ENCODE data around the gene IL6ST.
A peak's percentile ranks its signal among the peaks of the same experiment; 100 is the strongest.
"Not testable (repeated sequence)": the region's sequence is repeated elsewhere in the genome, so short reads cannot be mapped to it uniquely, and the experiment has no call there.

Gene IL6ST

GRCh38 chr5:55959208-55959607, 35.6 kb downstream of the IL6ST start:
- no peak for DNase-seq

DNA sequence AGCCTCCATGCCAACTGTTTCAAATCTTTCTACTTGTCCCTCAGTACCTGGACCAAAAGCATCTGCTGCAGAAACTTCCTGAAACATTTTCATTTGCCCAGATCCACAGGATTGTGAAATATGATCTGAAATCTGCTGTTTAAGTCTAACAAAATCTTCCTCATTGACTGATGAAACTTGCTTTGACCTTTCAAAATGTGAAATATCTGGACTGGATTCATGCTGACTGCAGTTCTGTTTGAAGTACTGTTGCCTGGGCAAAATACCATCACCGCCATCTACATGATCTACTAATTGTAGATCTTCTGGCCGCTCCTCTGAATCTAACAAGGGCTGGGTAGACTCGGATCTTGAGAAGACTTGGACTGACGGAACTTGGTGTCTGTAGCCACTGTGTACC, 53.6 kb downstream of the IL6ST start:
- not testable (repeated sequence) for DNase-seq

DNA sequence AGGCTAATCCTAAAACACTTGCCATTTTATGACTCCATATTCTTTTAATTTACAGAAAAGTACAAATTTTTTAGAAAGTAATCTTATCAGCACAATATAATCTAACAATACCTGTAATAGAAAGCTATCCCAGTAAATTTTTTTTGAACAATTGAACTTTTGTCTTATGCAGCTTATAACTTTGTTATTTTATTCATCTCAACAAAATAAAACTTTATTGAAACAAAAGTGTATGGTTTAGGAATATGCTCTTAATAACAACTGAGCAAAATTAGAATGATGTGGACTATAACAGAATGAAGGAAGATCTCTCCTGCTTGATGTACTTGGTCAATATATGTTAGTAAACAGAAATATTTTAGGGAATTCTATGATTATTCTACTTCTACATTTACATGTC, 57.2 kb downstream of the IL6ST start:
- DNase-seq = not testable (repeated sequence)

GRCh38 chr5:55936100-55936693, 58.6 kb downstream of the IL6ST start:
- peak; percentile 83 for DNase-seq

DNA sequence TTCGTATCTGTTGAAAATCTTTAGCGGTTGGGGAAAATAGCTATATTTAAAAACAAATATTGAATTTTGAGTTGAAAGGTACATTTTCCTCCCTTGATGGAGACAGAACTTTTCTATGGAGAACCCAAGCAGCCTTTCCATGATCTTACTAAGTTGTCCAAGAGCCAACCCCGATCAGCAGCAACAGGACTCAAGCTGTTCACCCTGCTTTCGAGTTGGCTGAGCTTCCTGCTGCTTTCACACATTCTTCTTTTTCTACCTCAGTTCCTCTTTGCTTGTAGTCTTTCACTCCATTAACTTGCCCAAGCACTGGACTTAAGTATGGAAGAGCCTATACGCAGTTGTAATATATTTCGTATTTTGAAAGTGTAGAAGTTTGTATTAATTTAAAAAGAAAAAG, 59.4 kb downstream of the IL6ST start:
- DNase-seq = no peak

DNA sequence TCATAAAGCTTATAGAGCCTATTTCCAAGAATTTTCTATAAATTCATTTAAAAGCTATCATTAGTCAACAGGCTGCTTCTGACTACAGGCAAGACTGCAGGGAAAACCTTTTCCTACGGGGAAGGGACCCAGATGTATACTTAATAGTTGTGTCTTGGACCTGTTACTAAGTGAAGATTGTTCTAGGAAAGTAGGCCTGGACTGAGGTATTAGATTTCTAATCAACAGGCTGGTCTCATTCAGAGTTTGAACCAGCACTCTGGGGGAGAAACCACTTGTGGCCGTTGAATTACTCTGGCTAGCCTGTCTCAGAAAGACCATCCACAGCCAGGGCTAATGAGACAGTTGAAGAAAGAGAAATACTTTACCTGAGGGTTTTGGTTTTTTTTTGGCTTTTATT, 60.0 kb downstream of the IL6ST start:
- no peak for DNase-seq

GRCh38 chr5:55934115-55934613, 60.6 kb downstream of the IL6ST start:
- no peak for DNase-seq

DNA sequence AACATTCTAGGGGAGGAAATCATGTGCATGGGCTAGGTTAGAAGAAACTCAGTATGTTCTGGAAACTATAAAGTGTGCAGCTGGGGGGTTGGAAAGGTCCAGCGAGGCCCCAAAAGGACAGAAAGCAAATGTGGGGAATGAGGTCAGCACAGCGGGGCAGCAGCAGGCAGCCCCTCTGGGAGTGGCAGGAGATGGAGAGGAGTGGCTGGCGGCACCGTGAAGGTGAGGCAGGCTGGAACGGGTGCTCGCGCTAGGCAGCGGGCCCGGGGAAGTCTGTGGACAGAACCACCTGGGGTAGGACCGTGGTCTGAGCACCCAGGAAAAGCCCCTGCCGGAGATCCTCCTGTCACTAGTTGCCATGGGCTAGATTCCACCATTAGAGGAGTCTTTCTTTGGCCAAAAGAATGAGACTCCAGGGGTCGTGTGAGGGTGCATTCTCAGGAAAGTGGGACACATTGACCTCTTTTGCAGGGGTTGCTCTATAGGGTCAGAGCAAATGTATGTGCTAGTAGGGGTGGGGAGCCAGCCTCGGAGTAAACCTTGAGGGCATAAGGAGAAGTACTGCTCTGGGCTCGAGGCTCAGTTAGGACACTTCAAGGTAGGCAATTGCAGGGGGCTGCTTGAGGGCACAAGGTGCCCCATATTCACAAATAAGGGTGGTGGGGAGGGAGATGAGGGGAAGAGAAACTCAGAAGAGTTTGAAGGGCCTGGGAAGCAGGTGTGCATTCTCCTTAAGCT, 61.2 kb downstream of the IL6ST start:
- no peak for DNase-seq

DNA sequence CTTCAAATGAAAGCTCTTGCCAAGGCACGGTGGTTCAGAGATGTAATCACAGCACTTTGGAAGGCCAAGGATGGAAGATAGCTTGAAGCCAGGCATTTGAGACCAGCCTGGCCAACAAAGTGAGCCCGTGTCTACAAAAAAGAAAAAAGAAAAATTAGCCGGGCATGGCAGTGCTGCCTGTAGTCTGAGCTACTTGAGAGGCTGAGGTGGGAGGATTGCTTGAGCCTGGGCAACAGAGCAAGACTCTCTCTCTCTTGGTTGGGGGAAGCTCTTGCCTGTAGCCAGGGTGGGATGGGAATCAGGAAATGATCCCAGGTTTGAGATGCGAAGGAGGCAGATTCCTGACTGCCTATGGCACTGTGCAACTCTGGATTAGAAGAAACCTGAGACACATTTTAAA, 62.1 kb downstream of the IL6ST start:
- DNase-seq = no peak

DNA sequence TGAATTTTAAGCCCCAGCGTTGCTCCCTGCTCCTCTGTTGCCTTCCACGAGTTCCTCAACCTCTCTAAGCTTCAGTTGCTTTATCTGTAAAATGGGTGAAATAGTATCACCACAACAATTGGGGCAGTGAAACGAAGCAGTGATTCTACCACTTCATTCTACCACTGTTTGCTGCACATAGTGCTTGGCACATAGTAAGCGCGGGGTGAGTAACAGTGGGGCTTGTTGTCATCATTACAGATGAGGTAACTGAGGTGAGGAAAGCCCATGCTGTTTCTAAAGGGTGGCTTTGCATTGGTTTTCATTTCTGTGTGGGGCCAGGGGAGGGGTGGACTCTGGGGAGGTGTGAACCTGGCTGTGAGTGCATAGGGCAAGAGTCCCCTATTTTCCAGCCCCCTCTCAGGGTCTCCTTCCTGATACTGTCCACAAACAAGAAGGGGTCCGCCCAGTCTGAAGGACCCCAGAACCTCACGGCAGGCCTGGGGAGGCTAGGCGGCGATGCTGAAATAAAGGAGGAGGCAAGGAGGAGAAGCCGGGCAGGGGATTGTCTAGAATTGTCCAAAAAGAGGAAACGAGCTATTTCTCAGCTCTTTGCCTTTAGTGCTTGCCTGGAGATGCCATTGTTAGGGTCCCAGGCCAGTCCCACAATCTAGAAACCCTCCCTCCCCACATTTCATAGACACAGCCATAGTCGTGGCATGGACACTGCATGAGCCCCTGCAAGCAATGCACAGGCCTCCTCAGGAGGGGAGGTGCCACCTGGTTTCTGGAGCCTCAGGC, 65.6 kb downstream of the IL6ST start:
- no peak for DNase-seq

DNA sequence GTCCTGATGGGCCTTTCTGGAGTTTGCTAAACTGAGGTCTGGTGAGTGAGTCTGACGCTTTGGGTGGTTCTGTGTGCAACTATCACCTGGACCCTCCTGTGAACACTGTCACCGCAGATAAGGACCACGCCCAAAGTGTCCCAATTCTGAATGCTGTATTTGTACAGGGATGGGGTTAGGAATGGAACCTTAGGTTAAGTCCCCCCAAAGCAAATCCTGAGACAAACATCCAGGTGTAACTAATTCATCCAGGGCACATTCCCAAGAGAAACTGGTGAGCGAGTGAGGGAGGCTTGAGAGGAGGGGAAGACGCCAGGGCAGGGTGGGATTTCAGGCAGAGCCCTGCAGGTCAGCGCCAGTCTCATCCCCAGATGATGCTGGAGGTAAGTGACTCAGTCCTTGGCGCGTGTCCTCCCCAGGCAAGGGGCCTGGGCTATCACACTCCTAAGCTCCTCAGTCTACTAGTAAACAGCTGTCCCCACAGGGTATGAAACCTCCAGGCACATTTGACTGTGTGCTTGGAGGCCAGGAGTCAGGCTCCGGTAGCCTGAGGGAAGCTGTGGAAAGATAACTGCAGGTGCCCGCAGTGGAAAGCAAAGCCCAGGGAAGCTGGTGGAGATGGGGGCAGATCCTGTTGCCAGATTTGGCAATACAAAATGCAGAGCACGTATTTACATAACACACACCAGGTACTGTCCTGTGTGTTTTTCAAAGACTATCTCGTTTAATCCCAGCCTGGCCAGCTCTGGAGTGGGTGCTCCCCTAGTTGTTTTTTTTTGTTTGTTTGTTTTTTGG, 66.7 kb downstream of the IL6ST start:
- DNase-seq = no peak

- DNase-seq = no peak
Observed at GRCh38 chr5:55926476-55926875, 68.3 kb downstream of the IL6ST start.

DNA sequence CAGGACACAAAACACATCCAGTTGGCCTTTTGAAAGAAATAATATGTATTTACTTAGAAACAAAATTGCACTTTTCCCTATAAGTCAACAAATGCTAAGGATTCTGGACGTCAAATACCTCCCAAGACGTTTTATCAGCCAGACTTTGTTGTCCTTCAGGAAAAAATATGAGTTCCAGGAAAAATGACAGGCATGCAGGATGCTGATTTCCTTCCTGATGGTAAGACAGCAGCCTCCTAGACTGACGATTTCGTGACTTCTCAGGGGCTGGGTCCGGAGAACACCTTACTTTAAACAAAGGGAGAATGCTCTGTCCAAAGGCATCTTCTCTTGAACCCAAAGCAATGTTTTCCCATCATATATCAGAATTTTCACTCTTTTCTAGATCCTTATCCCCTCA, 69.1 kb downstream of the IL6ST start:
- DNase-seq = no peak

GRCh38 chr5:55925181-55925580, 69.6 kb downstream of the IL6ST start:
- no peak for DNase-seq

- no peak for DNase-seq
Observed at GRCh38 chr5:55924744-55925143, 70.0 kb downstream of the IL6ST start.

DNA sequence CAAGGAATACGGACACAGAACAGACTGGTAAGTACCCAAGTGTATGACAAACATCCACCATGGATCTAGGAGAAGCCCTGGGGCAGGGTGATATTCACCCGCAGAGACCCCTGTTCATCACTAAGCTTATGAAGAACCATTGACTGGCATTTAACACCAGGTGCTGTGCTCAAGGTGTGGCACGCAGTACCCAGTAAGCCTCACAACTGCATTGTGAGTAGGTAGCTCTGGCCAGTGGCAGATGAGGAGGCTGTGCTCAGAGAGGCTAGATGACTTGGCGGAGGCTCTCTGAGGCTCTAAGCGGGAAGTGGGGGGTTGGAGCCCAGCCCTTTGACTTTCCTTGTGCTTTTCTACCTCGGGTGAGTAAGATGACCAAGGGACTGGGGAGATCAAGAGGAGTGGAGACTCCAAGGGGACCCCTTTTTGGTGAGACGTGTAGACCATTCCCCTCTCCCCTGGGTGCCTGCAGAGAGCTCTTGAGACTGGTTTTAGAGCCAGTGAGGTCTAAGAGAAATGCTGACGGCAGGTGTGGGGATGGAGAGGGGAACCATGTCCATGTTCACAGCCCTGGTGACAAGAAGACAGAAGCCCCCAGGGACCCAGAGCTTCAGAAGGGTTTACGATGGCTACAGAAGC, 70.8 kb downstream of the IL6ST start:
- no peak for DNase-seq

DNA sequence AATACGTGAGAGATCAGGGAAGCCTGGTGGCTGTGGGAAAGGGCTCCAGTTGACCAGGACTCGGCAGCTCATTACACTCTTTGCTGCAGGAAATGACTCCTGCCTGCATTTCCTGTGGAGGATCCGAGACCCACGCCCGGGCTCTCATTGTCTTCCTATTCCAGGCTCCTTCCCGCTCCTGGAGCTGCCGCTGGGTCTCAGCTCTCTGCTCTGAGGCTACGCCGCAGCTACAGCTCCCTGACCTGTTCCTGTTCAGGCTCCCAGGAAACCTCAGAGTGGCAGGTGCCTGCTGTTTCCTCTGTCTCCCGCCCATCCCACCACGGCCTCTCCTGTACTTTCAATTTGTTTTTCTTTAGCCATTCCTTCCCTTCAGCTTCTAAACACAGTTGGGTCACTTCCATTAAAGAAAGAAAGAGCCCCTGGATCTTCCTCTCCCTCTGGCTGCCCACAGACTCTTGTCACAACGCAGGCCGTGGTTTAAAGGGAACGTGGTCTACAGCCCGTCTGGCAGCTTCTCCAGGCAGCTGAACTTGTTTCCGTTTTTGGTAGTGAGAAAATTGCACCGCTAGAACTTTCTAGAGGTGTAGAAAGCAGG, 71.5 kb downstream of the IL6ST start:
- DNase-seq = peak; percentile 15

DNA sequence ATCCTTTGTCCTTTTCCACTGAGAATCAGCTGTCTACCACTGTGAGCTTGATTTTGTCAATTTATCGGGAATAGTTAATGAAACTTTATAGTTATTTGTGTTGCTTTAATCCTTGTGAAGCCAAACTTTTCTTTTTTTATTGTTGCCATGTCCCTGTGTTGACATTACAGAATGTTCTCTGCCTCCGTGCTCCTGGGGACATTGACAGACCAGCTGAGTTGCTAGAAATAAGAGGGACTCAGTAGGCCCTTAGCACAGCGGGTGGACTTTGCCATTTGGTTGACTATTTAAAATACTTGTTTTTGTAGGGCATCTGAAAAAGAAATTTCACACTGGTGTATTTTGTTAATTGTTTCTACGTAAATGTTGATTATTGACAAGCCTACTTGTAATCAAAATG, 73.1 kb downstream of the IL6ST start:
- no peak for DNase-seq

GRCh38 chr5:55920784-55921183, 74.0 kb downstream of the IL6ST start:
- DNase-seq = peak; percentile 23

DNA sequence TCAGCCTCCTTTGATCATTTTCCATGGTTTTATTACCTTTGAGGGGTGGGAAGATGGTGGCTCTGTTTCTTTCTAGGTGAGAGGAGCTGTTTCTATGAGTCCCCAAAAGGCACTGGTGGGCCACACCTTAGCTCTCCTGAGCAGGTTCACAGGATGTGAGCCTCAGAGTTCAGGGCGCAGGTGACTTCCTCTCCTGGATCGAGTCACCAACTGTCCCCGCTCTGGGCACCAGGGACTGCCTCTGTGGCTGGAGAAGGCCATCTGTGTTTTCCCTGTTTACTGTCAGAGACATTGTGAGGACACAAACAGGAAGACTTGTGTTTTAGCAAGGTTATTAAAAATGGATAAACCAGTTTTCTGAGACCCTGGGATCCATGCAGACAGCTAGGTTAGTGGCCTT, 75.1 kb downstream of the IL6ST start:
- no peak for DNase-seq

GRCh38 chr5:55918087-55919035, 76.4 kb downstream of the IL6ST start:
- DNase-seq = no peak

Measured in fibroblast of skin of right biceps (primary cell).